Breast epithelium (tissue), 4 donors: Measurements from ENCODE around the gene CLCN3. TPM values are rescaled to one million over a fixed set of nuclear protein-coding genes. Genes with fewer than 3 reads are reported as not detected.

Source experiments
- DNase-seq, 2 donors: peaks; one replicate each; pipeline ENCODE4 v3.0.0-alpha.2; 2019; ENCODE audit warnings: low spot score in 2 of 2
- H3K27ac ChIP-seq, 2 donors: fragments of 200-600 bp; sonication (generic) in 1 of 2; one replicate each; pipeline ENCODE4 v1.5.1; 2016 to 2019; ENCODE audit warnings: mild to moderate bottlenecking in 1 of 2
- H3K27me3 ChIP-seq, 2 donors: fragments of 200-600 bp; sonication (generic) in 1 of 2; one replicate each; pipeline versions ENCODE4 v1.5.1 to v1.6.0; 2017 to 2019; ENCODE audit warnings: control low read depth in 1 of 2, mild to moderate bottlenecking in 1 of 2
- H3K36me3 ChIP-seq: fragments of 200-600 bp; one replicate; pipeline ENCODE4 v1.5.1; 2019
- H3K4me1 ChIP-seq, 2 donors: fragments of 200-600 bp; sonication (generic); one replicate each; pipeline ENCODE4 v1.5.1; 2016 to 2019; ENCODE audit warnings: control low read depth in 1 of 2
- H3K4me3 ChIP-seq, 3 donors: fragments of 200-600 bp; sonication (generic); 1 replicate in 2 of 3; 2 replicates in 1 of 3; pipeline ENCODE4 v1.5.1; 2016 to 2019; ENCODE audit warnings: mild to moderate bottlenecking in 3 of 3, moderate library complexity in 2 of 3
- H3K9me3 ChIP-seq, 2 donors: fragments of 200-600 bp; sonication (generic) in 1 of 2; one replicate each; pipeline ENCODE4 v1.5.1; 2016 to 2019; ENCODE audit warnings: control low read depth in 1 of 2
- CTCF ChIP-seq, 3 donors: fragments of 450-650 bp; IDR thresholded peaks; one replicate each; pipeline ENCODE4 v1.5.1; 2016 to 2017; ENCODE audit warnings: antibody characterized with exemption in 3 of 3, mild to moderate bottlenecking in 3 of 3, moderate library complexity in 3 of 3
- POLR2A ChIP-seq: fragments of 450-650 bp; IDR thresholded peaks from one replicate; pipeline ENCODE4 v1.6.1; 2016; ENCODE audit warnings: antibody characterized with exemption, mild to moderate bottlenecking, moderate library complexity
- POLR2AphosphoS5 ChIP-seq, 3 donors: sonication (generic); formaldehyde crosslinking; IDR thresholded peaks; one replicate each; pipeline ENCODE4 v1.6.1; 2017; ENCODE audit warnings: antibody characterized with exemption in 3 of 3
- intact Hi-C: fragments of 100-400 bp; cut with DNase I; formaldehyde crosslinking; loops from one replicate; pipeline ENCODE4 v1.15.1; 2023; ENCODE audit warnings: low total_unique reads
- total RNA-seq, 3 donors: library from RNA; depleted of rRNA; stranded (reverse); fragments of >200 nt; gene quantifications; one replicate each; pipeline ENCODE4 v1.1.0, GENCODE V29; 2016

The CLCN3 gene
- total RNA-seq, 3 donors from 2014 or later: 26.4 to 65.7 (median 32.8) TPM

GRCh38 chr4:169663831-169664230 lies 43.5 kb downstream of the CLCN3 start:
- no peaks in the 10 kb centered on the region for H3K36me3 ChIP-seq
- TF ChIP-seq POLR2AphosphoS5 (IDR thresholded peaks at IDR 0.05): no peak
- TF ChIP-seq POLR2A: no peak
- TF ChIP-seq CTCF (IDR thresholded peaks at IDR 0.05): no peak
- no peaks in the 10 kb centered on the region for H3K27me3 ChIP-seq
- intact Hi-C loops: no loop called here
- H3K4me1 ChIP-seq: peaks cover 0 to 5% of the 10 kb centered on the region in 2 donors
- no peaks in the 10 kb centered on the region for H3K9me3 ChIP-seq
- H3K27ac ChIP-seq: peak overlapping the region in 1 of 2 donors; percentile 62
- no peak for DNase-seq
- H3K4me3 ChIP-seq: no peak overlapping the region

GRCh38 chr4:169664615-169665014 lies 44.2 kb downstream of the CLCN3 start:
- intact Hi-C loops: no loop called here
- Histone ChIP-seq H3K36me3 (no peaks in the 10 kb centered on the region), H3K4me1 (peaks cover 0 to 5% of the 10 kb centered on the region in 2 donors), H3K27ac (peak overlapping the region in 1 of 2 donors; percentile 62), H3K4me3 (no peak overlapping the region), H3K9me3 (no peaks in the 10 kb centered on the region), H3K27me3 (no peaks in the 10 kb centered on the region)
- no peak for DNase-seq
- TF ChIP-seq CTCF (IDR thresholded peaks at IDR 0.05): no peak
- no peak for TF ChIP-seq POLR2AphosphoS5 (IDR thresholded peaks at IDR 0.05)

- H3K9me3 ChIP-seq: no peaks in the 10 kb centered on the region
- DNase-seq: no peak
- no peak overlapping the region for H3K4me3 ChIP-seq
- TF ChIP-seq POLR2A (no peak), POLR2AphosphoS5 (IDR thresholded peaks at IDR 0.05) (no peak), CTCF (IDR thresholded peaks at IDR 0.05) (no peak)
- H3K36me3 ChIP-seq: no peaks in the 10 kb centered on the region
- no peaks in the 10 kb centered on the region for H3K27me3 ChIP-seq
- intact Hi-C loops: no loop called here
- H3K27ac ChIP-seq: no peak overlapping the region
- H3K4me1 ChIP-seq: peaks cover 0 to 5% of the 10 kb centered on the region in 2 donors
Measured at GRCh38 chr4:169665046-169665737, 44.8 kb downstream of the CLCN3 start.

GRCh38 chr4:169668069-169668721 lies 47.8 kb downstream of the CLCN3 start:
- Histone ChIP-seq H3K4me3 (no peak overlapping the region), H3K9me3 (no peaks in the 10 kb centered on the region), H3K4me1 (no peaks in the 10 kb centered on the region), H3K36me3 (no peaks in the 10 kb centered on the region), H3K27me3 (no peaks in the 10 kb centered on the region), H3K27ac (no peak overlapping the region)
- TF ChIP-seq POLR2A (no peak), POLR2AphosphoS5 (IDR thresholded peaks at IDR 0.05) (no peak), CTCF (IDR thresholded peaks at IDR 0.05) (no peak)
- intact Hi-C loops: no loop called here
- DNase-seq: no peak

GRCh38 chr4:169675825-169676224 lies 55.4 kb downstream of the CLCN3 start:
- Histone ChIP-seq H3K4me3 (no peak overlapping the region), H3K4me1 (no peaks in the 10 kb centered on the region), H3K27ac (no peak overlapping the region), H3K9me3 (no peaks in the 10 kb centered on the region), H3K27me3 (no peaks in the 10 kb centered on the region), H3K36me3 (no peaks in the 10 kb centered on the region)
- no peak for TF ChIP-seq POLR2AphosphoS5 (IDR thresholded peaks at IDR 0.05)
- no peak for TF ChIP-seq POLR2A
- TF ChIP-seq CTCF (IDR thresholded peaks at IDR 0.05): no peak
- no peak for DNase-seq
- intact Hi-C loops: loop anchor here (5.0 kb wide), 1 partner anchor 64 kb away; the partner anchor contains the start of gene NEK1
